HTR-8/SVneo (cell line): Measurements from ENCODE around the gene LMTK3.

Experiments
- DNase-seq: peaks from one replicate; pipeline ENCODE4 v3.0.0; 2011; ENCODE audit warnings: low spot score, mixed read lengths; ENCODE audit not compliant: insufficient read length
- FAIRE-seq: peaks from 2 replicates; lab custom pipeline; 2011; peaks lifted over from hg19 to GRCh38; lab: Jason Lieb, UNC

The LMTK3 gene

GRCh38 chr19:48511800-48512503 lies at the start of gene LMTK3:
Gene LMTK3 (minus strand): TSS chr19:48511835. CDS start chr19:48511576, 259 bp downstream.
- DNase-seq: no peak
- FAIRE-seq: peak; percentile 66

- no peak for FAIRE-seq
- DNase-seq: no peak
Measured at GRCh38 chr19:48561412-48561811, 49.8 kb upstream of the LMTK3 start.

GRCh38 chr19:48560095-48560530 lies 48.5 kb upstream of the LMTK3 start:
- no peak for FAIRE-seq
- no peak for DNase-seq

- no peak for DNase-seq
- FAIRE-seq: no peak
Measured at GRCh38 chr19:48558018-48558684, 46.5 kb upstream of the LMTK3 start.

- no peak for DNase-seq
- no peak for FAIRE-seq
Measured at GRCh38 chr19:48556825-48557224, 45.2 kb upstream of the LMTK3 start.

- DNase-seq: peak; percentile 57
- peak; percentile 60 for FAIRE-seq
Measured at GRCh38 chr19:48556163-48556562, 44.5 kb upstream of the LMTK3 start.

GRCh38 chr19:48554385-48555091 lies 42.9 kb upstream of the LMTK3 start:
- peak; percentile 77 for DNase-seq

GRCh38 chr19:48553676-48554384 lies 42.2 kb upstream of the LMTK3 start:
- peak; percentile 81 for FAIRE-seq

More at GRCh38 chr19:48554385-48555091, 42.9 kb upstream of the LMTK3 start:
- FAIRE-seq: peak; percentile 4

GRCh38 chr19:48552406-48553322 lies 41.0 kb upstream of the LMTK3 start:
- FAIRE-seq (no peak), DNase-seq (no peak)

More at GRCh38 chr19:48553676-48554384, 42.2 kb upstream of the LMTK3 start:
- DNase-seq: peak; percentile 86

GRCh38 chr19:48551437-48552302 lies 40.0 kb upstream of the LMTK3 start, which contains the start of gene SULT2B1:
Gene SULT2B1 (plus strand): TSS chr19:48552172. CDS start chr19:48552253, 81 bp downstream.
- DNase-seq: no peak
- no peak for FAIRE-seq

- no peak for DNase-seq
Measured at GRCh38 chr19:48549380-48549779, 37.7 kb upstream of the LMTK3 start.

GRCh38 chr19:48548253-48548911 lies 36.7 kb upstream of the LMTK3 start:
- peak; percentile 76 for FAIRE-seq
- no peak for DNase-seq

More at GRCh38 chr19:48549380-48549779, 37.7 kb upstream of the LMTK3 start:
- FAIRE-seq: no peak

- DNase-seq (no peak), FAIRE-seq (no peak)
Measured at GRCh38 chr19:48547722-48548121, 36.1 kb upstream of the LMTK3 start.

GRCh38 chr19:48544856-48545750 lies 33.5 kb upstream of the LMTK3 start:
- no peak for FAIRE-seq
- DNase-seq: no peak

- FAIRE-seq (peak; percentile 87), DNase-seq (peak; percentile 85)
Measured at GRCh38 chr19:48543121-48543710, 31.6 kb upstream of the LMTK3 start.

- DNase-seq (no peak), FAIRE-seq (no peak)
Measured at GRCh38 chr19:48541813-48542212, 30.2 kb upstream of the LMTK3 start.
